ENCODE measurements around the gene PCDHGB6. TPM values are rescaled to one million over a fixed set of nuclear protein-coding genes. Genes with fewer than 3 reads are reported as not detected.
A peak's percentile ranks its signal among the peaks of the same experiment; 100 is the strongest.
"Not testable (repeated sequence)": the region's sequence is repeated elsewhere in the genome, so short reads cannot be mapped to it uniquely, and the experiment has no call there.

Gene PCDHGB6
- total and polyA plus RNA-seq, 4 donors: 10.0 to 25.7 (median 16.3) TPM

DNA sequence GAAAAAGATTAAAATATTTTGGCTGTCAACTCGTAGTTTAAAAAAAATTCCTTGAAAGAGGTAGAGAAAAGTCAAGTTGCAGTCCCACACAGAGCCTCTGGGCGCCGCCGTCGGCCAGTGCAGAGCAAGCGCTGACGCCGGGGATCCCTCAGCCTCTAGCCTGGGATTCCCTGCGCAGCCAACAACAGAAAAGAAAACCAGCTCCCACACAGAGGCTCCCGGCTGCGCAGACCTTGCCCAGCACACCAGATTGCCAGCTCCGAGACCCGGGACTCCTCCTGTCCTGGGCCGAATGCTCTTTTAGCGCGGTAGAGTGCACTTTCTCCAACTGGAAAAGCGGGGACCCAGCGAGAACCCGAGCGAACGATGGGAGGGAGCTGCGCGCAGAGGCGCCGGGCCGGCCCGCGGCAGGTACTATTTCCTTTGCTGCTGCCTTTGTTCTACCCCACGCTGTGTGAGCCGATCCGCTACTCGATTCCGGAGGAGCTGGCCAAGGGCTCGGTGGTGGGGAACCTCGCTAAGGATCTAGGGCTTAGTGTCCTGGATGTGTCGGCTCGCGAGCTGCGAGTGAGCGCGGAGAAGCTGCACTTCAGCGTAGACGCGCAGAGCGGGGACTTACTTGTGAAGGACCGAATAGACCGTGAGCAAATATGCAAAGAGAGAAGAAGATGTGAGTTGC is 9.8 kb downstream of the PCDHGB6 start, which contains the start of gene PCDHGB7:
Gene PCDHGB7 (plus strand): TSS at position 184 of the 679 bp plus-strand sequence. CDS start 183 bp downstream, at position 367.
- Histone ChIP-seq H3K4me1 (ENCODE audit: control insufficient read depth, insufficient read depth, low read length) (peaks cover 19% of the 10 kb centered on the region), H3K9me3 (ENCODE audit: control insufficient read depth, insufficient read depth, low read length) (peaks cover 73% of the 10 kb centered on the region), H3K27ac (ENCODE audit: low read depth, low read length) (peak within 1 kb of the TSS; percentile 57), H3K36me3 (ENCODE audit: control insufficient read depth, insufficient read depth, low read length) (peaks cover 29% of the 10 kb centered on the region), H3K4me3 (ENCODE audit: low read depth, low read length) (peak within 1 kb of the TSS; percentile 32)
- peak in 2 of 6 donors; percentile 73 to 78 for DNase-seq (ENCODE audit: low read depth in 4 of 6, low spot score in 6 of 6)
- not testable (repeated sequence) for H3K27me3 ChIP-seq (ENCODE audit: control insufficient read depth, insufficient read depth, low read length)
- 9% methylated on average over 36 of the region's 47 CpGs for WGBS (ENCODE audit: insufficient coverage)

DNA sequence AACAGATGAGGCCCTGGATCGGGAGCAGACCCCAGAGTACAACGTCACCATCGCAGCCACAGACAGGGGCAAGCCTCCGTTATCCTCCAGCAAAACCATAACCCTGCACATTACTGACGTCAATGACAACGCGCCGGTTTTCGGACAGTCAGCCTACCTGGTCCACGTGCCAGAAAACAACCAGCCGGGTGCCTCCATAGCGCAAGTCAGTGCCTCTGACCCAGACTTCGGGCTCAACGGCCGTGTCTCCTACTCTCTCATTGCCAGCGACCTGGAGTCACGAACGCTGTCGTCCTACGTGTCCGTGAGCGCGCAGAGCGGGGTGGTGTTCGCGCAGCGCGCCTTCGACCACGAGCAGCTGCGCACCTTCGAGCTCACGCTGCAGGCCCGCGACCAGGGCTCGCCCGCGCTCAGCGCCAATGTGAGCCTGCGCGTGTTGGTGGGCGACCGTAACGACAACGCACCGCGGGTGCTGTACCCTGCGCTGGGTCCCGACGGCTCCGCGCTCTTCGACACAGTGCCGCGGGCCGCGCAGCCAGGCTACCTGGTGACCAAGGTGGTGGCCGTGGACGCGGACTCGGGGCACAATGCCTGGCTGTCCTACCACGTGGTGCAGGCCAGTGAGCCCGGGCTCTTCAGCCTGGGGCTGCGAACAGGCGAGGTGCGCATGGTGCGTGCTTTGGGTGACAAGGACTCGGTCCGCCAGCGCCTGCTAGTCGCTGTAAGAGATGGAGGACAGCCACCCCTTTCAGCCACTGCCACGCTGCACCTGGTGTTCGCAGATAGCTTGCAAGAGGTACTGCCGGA is 11.5 kb downstream of the PCDHGB6 start:
- Histone ChIP-seq H3K27me3 (ENCODE audit: control insufficient read depth, insufficient read depth, low read length) (no peaks in the 10 kb centered on the region), H3K4me1 (ENCODE audit: control insufficient read depth, insufficient read depth, low read length) (peaks cover 22% of the 10 kb centered on the region), H3K36me3 (ENCODE audit: control insufficient read depth, insufficient read depth, low read length) (peaks cover 26% of the 10 kb centered on the region), H3K4me3 (ENCODE audit: low read depth, low read length) (no peak overlapping the region), H3K27ac (ENCODE audit: low read depth, low read length) (no peak overlapping the region), H3K9me3 (ENCODE audit: control insufficient read depth, insufficient read depth, low read length) (peaks cover 76% of the 10 kb centered on the region)
- 22% methylated on average over 74 of the region's 74 CpGs for WGBS (ENCODE audit: insufficient coverage)
- DNase-seq (ENCODE audit: low read depth in 4 of 6, low spot score in 6 of 6): no peak

DNA sequence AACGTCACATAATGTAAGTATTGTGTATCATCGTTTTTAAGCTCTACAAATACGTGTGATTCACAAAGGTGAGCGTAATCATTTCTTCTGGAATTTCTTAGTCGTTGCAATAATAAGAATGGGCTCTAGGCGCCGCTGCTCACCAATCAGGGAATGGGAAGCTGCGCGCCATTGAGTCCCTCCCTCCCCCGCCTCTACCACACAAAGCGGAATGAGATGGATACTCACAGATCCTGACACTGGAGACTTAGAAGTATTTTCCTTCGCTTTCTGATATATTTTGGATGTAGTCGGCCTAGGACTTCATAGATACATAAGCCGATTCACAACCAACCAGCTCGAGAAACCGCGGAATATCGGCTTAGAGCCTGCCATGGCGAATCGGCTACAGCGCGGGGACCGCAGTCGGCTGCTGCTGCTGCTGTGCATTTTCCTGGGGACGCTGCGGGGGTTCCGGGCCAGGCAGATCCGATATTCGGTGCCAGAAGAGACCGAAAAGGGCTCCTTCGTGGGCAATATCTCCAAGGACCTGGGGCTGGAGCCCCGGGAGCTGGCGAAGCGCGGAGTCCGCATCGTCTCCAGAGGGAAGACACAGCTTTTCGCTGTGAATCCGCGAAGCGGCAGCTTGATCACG is 13.2 kb downstream of the PCDHGB6 start, which contains the start of gene PCDHGA11:
Gene PCDHGA11 (plus strand): TSS at position 197 of the 634 bp plus-strand sequence. CDS start 177 bp downstream, at position 374.
- Histone ChIP-seq H3K36me3 (ENCODE audit: control insufficient read depth, insufficient read depth, low read length) (peaks cover 26% of the 10 kb centered on the region), H3K4me3 (ENCODE audit: low read depth, low read length) (peak within 1 kb of the TSS; percentile 26), H3K4me1 (ENCODE audit: control insufficient read depth, insufficient read depth, low read length) (peaks cover 22% of the 10 kb centered on the region), H3K27ac (ENCODE audit: low read depth, low read length) (no peak within 1 kb of the TSS), H3K27me3 (ENCODE audit: control insufficient read depth, insufficient read depth, low read length) (no peaks in the 10 kb centered on the region), H3K9me3 (ENCODE audit: control insufficient read depth, insufficient read depth, low read length) (peaks cover 75% of the 10 kb centered on the region)
- WGBS (ENCODE audit: insufficient coverage): 11% methylated on average over 34 of the region's 42 CpGs
- DNase-seq (ENCODE audit: low read depth in 4 of 6, low spot score in 6 of 6): peak in 2 of 6 donors; percentile 55 to 73

DNA sequence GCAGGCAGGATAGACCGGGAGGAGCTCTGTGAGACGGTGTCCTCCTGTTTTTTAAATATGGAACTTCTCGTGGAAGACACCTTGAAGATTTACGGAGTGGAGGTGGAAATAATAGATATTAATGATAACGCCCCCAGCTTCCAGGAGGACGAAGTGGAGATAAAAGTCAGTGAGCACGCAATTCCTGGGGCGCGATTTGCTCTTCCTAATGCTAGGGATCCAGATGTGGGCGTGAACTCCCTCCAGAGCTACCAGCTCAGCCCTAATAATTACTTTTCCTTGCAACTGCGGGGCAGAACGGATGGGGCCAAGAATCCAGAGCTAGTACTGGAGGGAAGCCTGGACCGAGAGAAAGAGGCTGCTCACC is 13.7 kb downstream of the PCDHGB6 start:
- Histone ChIP-seq H3K27ac (ENCODE audit: low read depth, low read length) (no peak overlapping the region), H3K9me3 (ENCODE audit: control insufficient read depth, insufficient read depth, low read length) (peaks cover 75% of the 10 kb centered on the region), H3K4me1 (ENCODE audit: control insufficient read depth, insufficient read depth, low read length) (peaks cover 22% of the 10 kb centered on the region), H3K4me3 (ENCODE audit: low read depth, low read length) (peak overlapping the region; percentile 26), H3K36me3 (ENCODE audit: control insufficient read depth, insufficient read depth, low read length) (peaks cover 26% of the 10 kb centered on the region), H3K27me3 (ENCODE audit: control insufficient read depth, insufficient read depth, low read length) (no peaks in the 10 kb centered on the region)
- 11% methylated on average over 7 of the region's 13 CpGs for whole genome bisulfite sequencing (ENCODE audit: insufficient coverage)
- DNase-seq (ENCODE audit: low read depth in 4 of 6, low spot score in 6 of 6): no peak

DNA sequence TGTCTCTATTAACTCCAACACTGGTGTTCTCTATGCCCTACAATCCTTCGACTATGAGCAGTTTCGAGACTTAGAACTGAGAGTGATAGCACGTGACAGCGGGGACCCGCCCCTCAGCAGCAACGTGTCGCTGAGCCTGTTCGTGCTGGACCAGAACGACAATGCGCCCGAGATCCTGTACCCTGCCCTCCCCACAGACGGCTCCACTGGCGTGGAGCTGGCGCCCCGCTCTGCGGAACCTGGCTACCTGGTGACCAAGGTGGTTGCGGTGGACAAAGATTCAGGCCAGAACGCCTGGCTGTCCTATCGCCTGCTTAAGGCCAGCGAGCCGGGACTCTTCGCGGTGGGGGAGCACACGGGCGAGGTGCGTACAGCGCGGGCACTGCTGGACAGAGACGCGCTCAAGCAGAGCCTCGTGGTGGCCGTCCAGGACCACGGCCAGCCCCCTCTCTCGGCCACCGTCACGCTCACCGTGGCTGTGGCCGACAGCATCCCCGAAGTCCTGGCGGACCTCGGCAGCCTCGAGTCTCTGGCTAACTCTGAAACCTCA is 15.0 kb downstream of the PCDHGB6 start:
- H3K4me3 ChIP-seq (ENCODE audit: low read depth, low read length): no peak overlapping the region
- H3K36me3 ChIP-seq (ENCODE audit: control insufficient read depth, insufficient read depth, low read length): peaks cover 26% of the 10 kb centered on the region

DNA sequence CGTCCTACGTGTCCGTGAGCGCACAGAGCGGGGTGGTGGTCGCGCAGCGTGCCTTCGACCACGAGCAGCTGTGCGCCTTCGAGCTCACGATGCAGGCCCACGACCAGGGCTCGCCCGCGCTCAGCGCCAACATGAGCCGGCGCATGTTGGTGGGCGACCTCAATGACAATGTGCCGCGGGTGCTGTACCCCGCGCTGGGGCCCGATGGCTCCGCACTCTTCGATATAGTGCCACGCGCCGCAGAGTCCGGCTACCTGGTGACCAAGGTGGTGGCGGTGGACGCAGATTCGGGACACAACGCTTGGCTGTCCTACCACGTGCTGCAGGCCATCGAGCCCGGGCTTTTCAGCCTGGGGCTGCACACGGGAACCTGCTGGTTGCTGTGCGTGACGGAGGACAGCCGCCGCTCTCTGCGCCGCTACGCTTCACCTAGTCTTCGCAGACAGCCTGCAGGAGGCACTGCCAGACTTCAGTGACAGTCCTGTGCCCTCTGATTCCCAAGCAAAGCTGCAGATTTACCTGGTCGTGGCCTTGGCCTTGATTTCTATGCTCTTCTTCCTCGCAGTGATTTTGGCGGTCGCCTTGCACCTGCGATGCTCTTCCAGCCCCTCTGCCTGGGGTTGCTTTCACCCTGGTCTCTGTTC is 20.1 kb downstream of the PCDHGB6 start:
- peaks cover 19% of the 10 kb centered on the region for H3K36me3 ChIP-seq (ENCODE audit: control insufficient read depth, insufficient read depth, low read length)
- H3K4me1 ChIP-seq (ENCODE audit: control insufficient read depth, insufficient read depth, low read length): peaks cover 21% of the 10 kb centered on the region
- DNase-seq (ENCODE audit: low read depth in 4 of 6, low spot score in 6 of 6): no peak
- H3K9me3 ChIP-seq (ENCODE audit: control insufficient read depth, insufficient read depth, low read length): peaks cover 65% of the 10 kb centered on the region
- no peak overlapping the region for H3K27ac ChIP-seq (ENCODE audit: low read depth, low read length)
- 34% methylated on average over 53 of the region's 53 CpGs for WGBS (ENCODE audit: insufficient coverage)
- no peaks in the 10 kb centered on the region for H3K27me3 ChIP-seq (ENCODE audit: control insufficient read depth, insufficient read depth, low read length)
- H3K4me3 ChIP-seq (ENCODE audit: low read depth, low read length): no peak overlapping the region

More for the DNA sequence above, 15.0 kb downstream of the PCDHGB6 start:
- no peaks in the 10 kb centered on the region for H3K27me3 ChIP-seq (ENCODE audit: control insufficient read depth, insufficient read depth, low read length)
- H3K27ac ChIP-seq (ENCODE audit: low read depth, low read length): no peak overlapping the region
- 21% methylated on average over 42 of the region's 42 CpGs for WGBS (ENCODE audit: insufficient coverage)
- no peak for DNase-seq (ENCODE audit: low read depth in 4 of 6, low spot score in 6 of 6)
- H3K9me3 ChIP-seq (ENCODE audit: control insufficient read depth, insufficient read depth, low read length): peaks cover 84% of the 10 kb centered on the region
- peaks cover 22% of the 10 kb centered on the region for H3K4me1 ChIP-seq (ENCODE audit: control insufficient read depth, insufficient read depth, low read length)

DNA sequence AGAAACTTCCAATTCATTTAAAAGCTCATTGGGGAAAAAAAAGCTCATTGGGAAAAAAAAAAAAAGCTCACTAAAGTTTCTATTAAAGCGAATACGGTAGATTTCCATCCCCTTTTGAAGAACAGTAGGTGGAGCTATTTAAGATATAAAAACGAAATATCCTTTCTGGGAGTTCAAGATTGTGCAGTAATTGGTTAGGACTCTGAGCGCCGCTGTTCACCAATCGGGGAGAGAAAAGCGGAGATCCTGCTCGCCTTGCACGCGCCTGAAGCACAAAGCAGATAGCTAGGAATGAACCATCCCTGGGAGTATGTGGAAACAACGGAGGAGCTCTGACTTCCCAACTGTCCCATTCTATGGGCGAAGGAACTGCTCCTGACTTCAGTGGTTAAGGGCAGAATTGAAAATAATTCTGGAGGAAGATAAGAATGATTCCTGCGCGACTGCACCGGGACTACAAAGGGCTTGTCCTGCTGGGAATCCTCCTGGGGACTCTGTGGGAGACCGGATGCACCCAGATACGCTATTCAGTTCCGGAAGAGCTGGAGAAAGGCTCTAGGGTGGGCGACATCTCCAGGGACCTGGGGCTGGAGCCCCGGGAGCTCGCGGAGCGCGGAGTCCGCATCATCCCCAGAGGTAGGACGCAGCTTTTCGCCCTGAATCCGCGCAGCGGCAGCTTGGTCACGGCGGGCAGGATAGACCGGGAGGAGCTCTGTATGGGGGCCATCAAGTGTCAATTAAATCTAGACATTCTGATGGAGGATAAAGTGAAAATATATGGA is 22.7 kb downstream of the PCDHGB6 start, which contains the start of gene PCDHGA12:
Gene PCDHGA12 (plus strand): TSS at position 176 of the 782 bp plus-strand sequence. CDS start 253 bp downstream, at position 429.
- 14% methylated on average over 31 of the region's 33 CpGs for WGBS (ENCODE audit: insufficient coverage)
- no peak within 1 kb of the TSS for H3K27ac ChIP-seq (ENCODE audit: low read depth, low read length)
- H3K4me1 ChIP-seq (ENCODE audit: control insufficient read depth, insufficient read depth, low read length): peaks cover 17% of the 10 kb centered on the region
- peak within 1 kb of the TSS; percentile 5 for H3K4me3 ChIP-seq (ENCODE audit: low read depth, low read length)
- no peaks in the 10 kb centered on the region for H3K27me3 ChIP-seq (ENCODE audit: control insufficient read depth, insufficient read depth, low read length)
- DNase-seq (ENCODE audit: low read depth in 4 of 6, low spot score in 6 of 6): peak in 2 of 6 donors; percentile 39 to 61
- H3K9me3 ChIP-seq (ENCODE audit: control insufficient read depth, insufficient read depth, low read length): peaks cover 56% of the 10 kb centered on the region
- H3K36me3 ChIP-seq (ENCODE audit: control insufficient read depth, insufficient read depth, low read length): peaks cover 15% of the 10 kb centered on the region

DNA sequence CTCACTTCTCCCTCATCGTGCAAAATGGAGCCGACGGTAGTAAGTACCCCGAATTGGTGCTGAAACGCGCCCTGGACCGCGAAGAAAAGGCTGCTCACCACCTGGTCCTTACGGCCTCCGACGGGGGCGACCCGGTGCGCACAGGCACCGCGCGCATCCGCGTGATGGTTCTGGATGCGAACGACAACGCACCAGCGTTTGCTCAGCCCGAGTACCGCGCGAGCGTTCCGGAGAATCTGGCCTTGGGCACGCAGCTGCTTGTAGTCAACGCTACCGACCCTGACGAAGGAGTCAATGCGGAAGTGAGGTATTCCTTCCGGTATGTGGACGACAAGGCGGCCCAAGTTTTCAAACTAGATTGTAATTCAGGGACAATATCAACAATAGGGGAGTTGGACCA is 23.5 kb downstream of the PCDHGB6 start:
- DNase-seq (ENCODE audit: low read depth in 4 of 6, low spot score in 6 of 6): no peak
- 15% methylated on average over 37 of the region's 37 CpGs for WGBS (ENCODE audit: insufficient coverage)
- Histone ChIP-seq H3K4me3 (ENCODE audit: low read depth, low read length) (peak overlapping the region; percentile 5), H3K36me3 (ENCODE audit: control insufficient read depth, insufficient read depth, low read length) (peaks cover 15% of the 10 kb centered on the region), H3K27ac (ENCODE audit: low read depth, low read length) (no peak overlapping the region), H3K27me3 (ENCODE audit: control insufficient read depth, insufficient read depth, low read length) (no peaks in the 10 kb centered on the region), H3K9me3 (ENCODE audit: control insufficient read depth, insufficient read depth, low read length) (peaks cover 49% of the 10 kb centered on the region), H3K4me1 (ENCODE audit: control insufficient read depth, insufficient read depth, low read length) (peaks cover 17% of the 10 kb centered on the region)
